ENCODE measurements around the gene TRAPPC2.
A peak's percentile ranks its signal among the peaks of the same experiment; 100 is the strongest.
"Not testable (repeated sequence)": the region's sequence is repeated elsewhere in the genome, so short reads cannot be mapped to it uniquely, and the experiment has no call there.

The TRAPPC2 gene

GRCh38 chrX:13688384-13688957, 45.9 kb downstream of the TRAPPC2 start:
- in situ Hi-C loops (cut with HindIII; ENCODE audit: low pct_ligation_motif_present, low pct_unique_long_range_greater_than_20kb, low sequenced_read_pairs): no loop called here
- no peak for DNase-seq

DNA sequence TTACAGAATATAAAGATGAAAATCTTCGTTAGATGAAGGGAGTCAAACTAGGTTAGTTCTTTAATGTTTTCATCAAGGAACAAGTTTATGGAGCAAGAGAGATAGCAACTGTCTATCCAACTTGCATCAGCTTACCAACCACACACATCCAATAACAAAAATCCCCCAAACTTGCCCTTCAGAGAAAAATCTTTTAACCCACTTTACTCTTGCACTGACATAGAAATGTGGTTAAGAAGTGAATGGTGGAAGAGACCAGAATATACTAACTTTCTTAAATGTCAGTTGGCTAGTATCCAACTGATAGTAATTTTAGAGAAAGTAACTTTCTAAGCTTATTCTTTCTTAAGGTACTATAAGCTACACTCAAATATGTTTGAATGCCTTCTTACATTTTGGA, 47.2 kb downstream of the TRAPPC2 start:
- in situ Hi-C loops (cut with HindIII; ENCODE audit: low pct_ligation_motif_present, low pct_unique_long_range_greater_than_20kb, low sequenced_read_pairs): no loop called here
- no peak for DNase-seq

- in situ Hi-C loops (cut with HindIII; ENCODE audit: low pct_ligation_motif_present, low pct_unique_long_range_greater_than_20kb, low sequenced_read_pairs): no loop called here
These were observed 49.2 kb downstream of the TRAPPC2 start for GRCh38 chrX:13685126-13685763.

DNA sequence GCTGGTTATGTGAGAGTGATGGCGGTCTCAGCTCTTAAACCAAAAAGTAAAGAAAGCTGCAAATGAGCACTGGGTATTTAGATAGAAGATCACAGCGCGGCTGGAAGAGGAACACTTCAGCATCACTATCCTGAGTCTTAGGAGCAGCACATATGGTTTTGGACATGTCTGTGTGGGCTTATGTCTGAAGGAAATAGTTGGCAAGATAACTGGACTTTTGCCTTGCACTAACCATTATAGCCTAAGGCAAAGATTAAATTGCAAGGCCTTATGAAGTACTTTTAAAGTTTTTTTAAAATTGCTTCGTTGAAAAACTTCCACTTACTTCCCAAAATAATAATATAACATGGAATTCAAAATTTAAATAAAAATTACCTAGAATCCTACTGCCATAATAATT, 50.1 kb downstream of the TRAPPC2 start:
- no peak for DNase-seq
- in situ Hi-C loops (cut with HindIII; ENCODE audit: low pct_ligation_motif_present, low pct_unique_long_range_greater_than_20kb, low sequenced_read_pairs): no loop called here

More at GRCh38 chrX:13685126-13685763, 49.2 kb downstream of the TRAPPC2 start:
- peak; percentile 21 for DNase-seq

GRCh38 chrX:13681595-13681994, 52.8 kb downstream of the TRAPPC2 start:
- no peak for DNase-seq
- in situ Hi-C loops (cut with HindIII; ENCODE audit: low pct_ligation_motif_present, low pct_unique_long_range_greater_than_20kb, low sequenced_read_pairs): no loop called here

- DNase-seq; in situ Hi-C loops (cut with HindIII; ENCODE audit: low pct_ligation_motif_present, low pct_unique_long_range_greater_than_20kb, low sequenced_read_pairs): not testable (repeated sequence)
These were observed 54.7 kb downstream of the TRAPPC2 start for GRCh38 chrX:13679700-13680099.

- no peak for DNase-seq
- in situ Hi-C loops (cut with HindIII; ENCODE audit: low pct_ligation_motif_present, low pct_unique_long_range_greater_than_20kb, low sequenced_read_pairs): no loop called here
These were observed 57.5 kb downstream of the TRAPPC2 start for GRCh38 chrX:13676885-13677284.

GRCh38 chrX:13673016-13673415, 61.4 kb downstream of the TRAPPC2 start:
- in situ Hi-C loops (cut with HindIII; ENCODE audit: low pct_ligation_motif_present, low pct_unique_long_range_greater_than_20kb, low sequenced_read_pairs): no loop called here
- no peak for DNase-seq

- in situ Hi-C loops (cut with HindIII; ENCODE audit: low pct_ligation_motif_present, low pct_unique_long_range_greater_than_20kb, low sequenced_read_pairs): no loop called here
- no peak for DNase-seq
These were observed 64.2 kb downstream of the TRAPPC2 start for GRCh38 chrX:13670197-13670596.

DNA sequence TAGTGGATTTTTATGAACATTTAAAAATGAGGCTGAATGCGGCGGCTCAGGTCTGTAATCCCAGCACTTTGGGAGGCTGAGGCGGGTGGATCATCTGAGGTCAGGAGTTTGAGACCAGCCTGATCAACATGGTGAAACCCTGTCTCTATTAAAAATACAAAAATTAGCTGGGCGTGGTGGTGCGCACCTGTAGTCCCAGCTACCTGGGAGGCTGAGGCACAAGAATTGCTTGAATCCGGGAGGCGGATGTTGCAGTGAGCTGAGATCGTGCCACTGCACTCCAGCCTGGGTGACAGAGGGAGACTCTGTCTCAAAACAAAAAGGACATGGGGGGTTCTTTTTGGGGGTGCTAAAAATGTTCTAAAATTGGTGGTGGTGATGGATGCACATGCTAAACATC, 64.7 kb downstream of the TRAPPC2 start:
- DNase-seq; in situ Hi-C loops (cut with HindIII; ENCODE audit: low pct_ligation_motif_present, low pct_unique_long_range_greater_than_20kb, low sequenced_read_pairs): not testable (repeated sequence)

DNA sequence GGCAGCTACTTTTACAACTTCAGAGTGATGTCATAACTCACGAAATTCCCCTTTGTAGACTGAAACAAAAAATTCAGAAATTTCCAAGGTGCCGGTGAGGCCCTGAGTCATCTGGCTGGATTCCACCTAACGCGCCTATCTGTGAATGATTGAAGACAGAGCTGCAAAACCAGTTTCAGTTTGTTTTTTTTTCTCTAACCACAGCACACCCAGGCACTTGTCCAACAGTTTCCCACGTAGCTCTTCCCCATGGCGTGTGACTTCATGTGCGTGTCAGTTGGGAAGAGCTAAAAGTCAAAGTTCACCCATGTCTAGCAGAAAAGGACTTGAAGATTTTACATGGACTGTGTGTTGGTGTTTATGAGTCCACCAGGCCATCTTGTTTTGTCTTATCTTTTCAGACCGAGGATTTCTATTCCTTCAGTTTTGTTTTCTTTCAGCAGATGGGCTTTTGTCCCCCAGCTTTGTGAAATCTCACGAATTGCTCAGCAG, 65.1 kb downstream of the TRAPPC2 start:
- in situ Hi-C loops (cut with HindIII; ENCODE audit: low pct_ligation_motif_present, low pct_unique_long_range_greater_than_20kb, low sequenced_read_pairs): no loop called here

GRCh38 chrX:13667919-13668318, 66.5 kb downstream of the TRAPPC2 start:
- no peak for DNase-seq
- in situ Hi-C loops (cut with HindIII; ENCODE audit: low pct_ligation_motif_present, low pct_unique_long_range_greater_than_20kb, low sequenced_read_pairs): no loop called here

More for the DNA sequence above, 65.1 kb downstream of the TRAPPC2 start:
- DNase-seq: peak; percentile 87

- in situ Hi-C loops (cut with HindIII; ENCODE audit: low pct_ligation_motif_present, low pct_unique_long_range_greater_than_20kb, low sequenced_read_pairs): no loop called here
These were observed 67.6 kb downstream of the TRAPPC2 start for GRCh38 chrX:13666836-13667235.

GRCh38 chrX:13664020-13664419, 70.4 kb downstream of the TRAPPC2 start:
- in situ Hi-C loops (cut with HindIII; ENCODE audit: low pct_ligation_motif_present, low pct_unique_long_range_greater_than_20kb, low sequenced_read_pairs): no loop called here

More at GRCh38 chrX:13666836-13667235, 67.6 kb downstream of the TRAPPC2 start:
- no peak for DNase-seq

GRCh38 chrX:13662355-13662791, 72.0 kb downstream of the TRAPPC2 start:
- in situ Hi-C loops (cut with HindIII; ENCODE audit: low pct_ligation_motif_present, low pct_unique_long_range_greater_than_20kb, low sequenced_read_pairs): no loop called here

More at GRCh38 chrX:13664020-13664419, 70.4 kb downstream of the TRAPPC2 start:
- no peak for DNase-seq

More at GRCh38 chrX:13662355-13662791, 72.0 kb downstream of the TRAPPC2 start:
- no peak for DNase-seq

Measured in ACHN (cell line).